ENCODE results near the gene PDGFD.

DNA sequence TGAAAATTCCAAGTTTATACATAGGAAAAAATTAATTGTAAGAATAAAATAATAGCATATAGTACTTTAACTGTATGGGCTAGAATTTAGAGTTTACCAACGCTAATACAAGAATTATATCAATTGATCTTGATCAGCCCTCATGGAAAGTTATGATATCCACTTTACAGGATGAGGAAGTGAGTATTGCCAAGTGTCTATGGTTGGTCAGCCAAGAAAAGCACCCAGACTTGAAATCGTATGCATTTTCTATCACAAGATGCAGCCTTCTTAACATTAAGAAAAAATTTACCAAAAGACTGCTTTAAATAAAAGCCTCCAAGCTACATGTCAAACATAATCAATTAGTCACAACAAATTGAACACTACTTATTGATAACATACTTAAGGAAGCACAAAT, 74.5 kb downstream of the PDGFD start:
- TF ChIP-seq, protein P1, sequence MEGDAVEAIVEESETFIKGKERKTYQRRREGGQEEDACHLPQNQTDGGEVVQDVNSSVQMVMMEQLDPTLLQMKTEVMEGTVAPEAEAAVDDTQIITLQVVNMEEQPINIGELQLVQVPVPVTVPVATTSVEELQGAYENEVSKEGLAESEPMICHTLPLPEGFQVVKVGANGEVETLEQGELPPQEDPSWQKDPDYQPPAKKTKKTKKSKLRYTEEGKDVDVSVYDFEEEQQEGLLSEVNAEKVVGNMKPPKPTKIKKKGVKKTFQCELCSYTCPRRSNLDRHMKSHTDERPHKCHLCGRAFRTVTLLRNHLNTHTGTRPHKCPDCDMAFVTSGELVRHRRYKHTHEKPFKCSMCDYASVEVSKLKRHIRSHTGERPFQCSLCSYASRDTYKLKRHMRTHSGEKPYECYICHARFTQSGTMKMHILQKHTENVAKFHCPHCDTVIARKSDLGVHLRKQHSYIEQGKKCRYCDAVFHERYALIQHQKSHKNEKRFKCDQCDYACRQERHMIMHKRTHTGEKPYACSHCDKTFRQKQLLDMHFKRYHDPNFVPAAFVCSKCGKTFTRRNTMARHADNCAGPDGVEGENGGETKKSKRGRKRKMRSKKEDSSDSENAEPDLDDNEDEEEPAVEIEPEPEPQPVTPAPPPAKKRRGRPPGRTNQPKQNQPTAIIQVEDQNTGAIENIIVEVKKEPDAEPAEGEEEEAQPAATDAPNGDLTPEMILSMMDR (IDR thresholded peaks at IDR 0.05) = no peak
- TF ChIP-seq POLR2A (IDR thresholded peaks at IDR 0.05) (no peak), EP300 (IDR thresholded peaks at IDR 0.05) (no peak)

Data from tibial nerve (tissue), 4 donors.